T-helper 1 cell (primary cell): Measurements from ENCODE around the gene ARID1B.
"Not testable (repeated sequence)": the region's sequence is repeated elsewhere in the genome, so short reads cannot be mapped to it uniquely, and the experiment has no call there.

Source experiments
- DNase-seq, 5 donors: peaks; one replicate each; pipeline ENCODE4 v3.0.0-alpha.2; 2012 to 2020

Gene ARID1B

GRCh38 chr6:157145656-157146285, 368.6 kb downstream of the ARID1B start:
- no peak for DNase-seq

- DNase-seq: not testable (repeated sequence)
These were observed 370.2 kb downstream of the ARID1B start for GRCh38 chr6:157147054-157148026.

- DNase-seq: no peak
These were observed 371.5 kb downstream of the ARID1B start for GRCh38 chr6:157148391-157149323.

GRCh38 chr6:157150076-157150475, 372.9 kb downstream of the ARID1B start:
- DNase-seq: no peak

- DNase-seq: no peak
These were observed 373.9 kb downstream of the ARID1B start for GRCh38 chr6:157151029-157151428.

- no peak for DNase-seq
These were observed 374.8 kb downstream of the ARID1B start for GRCh38 chr6:157151989-157152388.

GRCh38 chr6:157152556-157152955, 375.4 kb downstream of the ARID1B start:
- DNase-seq: no peak

GRCh38 chr6:157155804-157156203, 378.6 kb downstream of the ARID1B start:
- no peak for DNase-seq

- no peak for DNase-seq
These were observed 380.1 kb downstream of the ARID1B start for GRCh38 chr6:157157258-157157657.

GRCh38 chr6:157158456-157158855, 381.3 kb downstream of the ARID1B start:
- no peak for DNase-seq

- DNase-seq: no peak
These were observed 381.7 kb downstream of the ARID1B start for GRCh38 chr6:157158897-157159296.

- no peak for DNase-seq
These were observed 382.2 kb downstream of the ARID1B start for GRCh38 chr6:157159348-157159747.

- DNase-seq: no peak
These were observed 384.7 kb downstream of the ARID1B start for GRCh38 chr6:157161912-157162311.

- DNase-seq: no peak
These were observed 385.7 kb downstream of the ARID1B start for GRCh38 chr6:157162766-157163433.

GRCh38 chr6:157163434-157164159, 386.4 kb downstream of the ARID1B start:
- no peak for DNase-seq

GRCh38 chr6:157164972-157165371, 387.8 kb downstream of the ARID1B start:
- no peak for DNase-seq

GRCh38 chr6:157166784-157167183, 389.6 kb downstream of the ARID1B start:
- DNase-seq: no peak

- no peak for DNase-seq
These were observed 390.7 kb downstream of the ARID1B start for GRCh38 chr6:157167837-157168236.

- DNase-seq: no peak
These were observed 391.3 kb downstream of the ARID1B start for GRCh38 chr6:157168471-157168870.

- DNase-seq: no peak
These were observed 392.0 kb downstream of the ARID1B start for GRCh38 chr6:157169226-157169625.

GRCh38 chr6:157169656-157170055, 392.5 kb downstream of the ARID1B start:
- no peak for DNase-seq

GRCh38 chr6:157170535-157170934, 393.4 kb downstream of the ARID1B start:
- no peak for DNase-seq
